HEK293 (cell line): ENCODE data around the gene KIAA0232.

Source experiments
- CTCF ChIP-seq: fragments of 450-650 bp; formaldehyde crosslinking; IDR thresholded peaks from 2 replicates; pipeline ENCODE4 v1.5.1; 2016; ENCODE audit warnings: missing biosample characterization, missing genetic modification characterization
- SETDB1 ChIP-seq: IDR thresholded peaks from one replicate; pipeline ENCODE4 v1.6.1; 2017; ENCODE audit warnings: mild to moderate bottlenecking, low read length, moderate library complexity, mixed read lengths; ENCODE audit not compliant: insufficient read length
- ZNF248 ChIP-seq: fragments of 450-650 bp; formaldehyde crosslinking; IDR thresholded peaks from 2 replicates; pipeline ENCODE4 v1.5.1; 2017; ENCODE audit warnings: missing biosample characterization, missing genetic modification characterization
- ZNF549 ChIP-seq: fragments of 450-650 bp; IDR thresholded peaks from 2 replicates; pipeline ENCODE4 v1.5.1; 2018; ENCODE audit warnings: missing biosample characterization, missing genetic modification characterization, mild to moderate bottlenecking, inconsistent platforms, moderate library complexity

GRCh38 chr4:6815029-6815836, 32.7 kb downstream of the KIAA0232 start:
- TF ChIP-seq ZNF549 (no peak), SETDB1 (no peak), ZNF248 (tag by site-specific recombination) (no peak), CTCF (tag by site-specific recombination) (no peak)
